ENCODE results near the gene CEP131. TPM values are rescaled to one million over a fixed set of nuclear protein-coding genes. Genes with fewer than 3 reads are reported as not detected.

The CEP131 gene
- total and polyA plus RNA-seq, 2 of the 8 experiments (the other 6 are each of a cell fraction or from before 2014, with no cell fraction given) = 5.9 to 23.2 TPM

DNA sequence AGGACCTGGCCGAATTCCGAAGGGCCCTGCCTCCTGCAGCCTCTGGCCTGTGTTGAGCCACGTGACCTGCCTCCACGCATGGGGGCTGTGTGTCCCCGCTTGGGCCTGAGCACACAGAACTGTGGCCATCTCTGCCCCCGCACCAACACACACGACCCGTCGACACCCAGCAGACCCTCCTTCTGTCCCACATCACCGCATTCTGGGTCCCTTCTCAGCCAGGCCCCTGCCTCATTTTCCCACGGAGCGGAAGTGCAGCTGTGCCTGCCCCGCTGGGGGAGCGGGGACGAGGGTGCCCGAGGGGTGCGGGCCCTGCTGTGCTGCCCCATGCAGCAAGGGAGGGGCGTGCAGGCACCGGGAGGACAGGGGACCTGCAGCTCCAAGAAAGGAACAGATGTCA, 34.8 kb upstream of the CEP131 start:
- no peak overlapping the region for H4K8ac ChIP-seq (ENCODE audit: extremely low read depth, insufficient read depth, low read length)
- no peaks in the 10 kb centered on the region for H3K79me1 ChIP-seq (ENCODE audit: low read depth, low read length)
- H3K56ac ChIP-seq (replicated peaks; ENCODE audit: insufficient read length, low read depth, low read length) = no peak overlapping the region
- no peak overlapping the region for H2AFZ ChIP-seq (ENCODE audit: low read length)
- H3K18ac ChIP-seq (ENCODE audit: extremely low read depth, low read length) = no peak overlapping the region
- no peak overlapping the region for H2BK12ac ChIP-seq (ENCODE audit: low read depth, low read length)
- ChIA-PET CTCF (ENCODE audit: partially characterized antibody) (interaction anchor here (0.8 to 7.0 kb wide), 15 partner anchors 11 to 344 kb away, joined by 3 to 50 read pairs (median 4); no protein-coding TSS in a partner anchor), POLR2A (ENCODE audit: partially characterized antibody) (interaction anchor here (0.8 to 2.6 kb wide), 4 partner anchors 34 to 295 kb away, joined by 3 to 7 read pairs (median 4); partner anchors contain the start of genes FAAP100 and SLC38A10)
- H4K20me1 ChIP-seq (replicated peaks in 1 of 2; ENCODE audit: control insufficient read depth in 1 of 2, insufficient read depth in 2 of 2, low read length in 2 of 2) = peaks cover 0 to 14% of the 10 kb centered on the region in 2 experiments
- H2BK5ac ChIP-seq (ENCODE audit: low read depth, low read length) = no peak overlapping the region
- no peak for DNase-seq (ENCODE audit: low read depth in 1 of 2, low spot score in 2 of 2)
- no peak overlapping the region for H2AK5ac ChIP-seq (ENCODE audit: low read depth, low read length)
- peaks cover 6% of the 10 kb centered on the region; the same call in 1 of the 2 replicates for H3K23me2 ChIP-seq (ENCODE audit: low read depth, low read length)
- H4K91ac ChIP-seq (replicated peaks; ENCODE audit: insufficient read length, low read length) = no peak overlapping the region
- H3K4me2 ChIP-seq (ENCODE audit: insufficient read depth in 1 of 2, low read depth in 2 of 2, low read length in 2 of 2) = no peak overlapping the region
- no peak overlapping the region for H2BK20ac ChIP-seq (ENCODE audit: low read length)
- H3K4ac ChIP-seq (replicated peaks; ENCODE audit: insufficient read length, low read depth, low read length) = no peak overlapping the region
- no peak overlapping the region for H2BK120ac ChIP-seq (replicated peaks; ENCODE audit: low read depth, low read length)
- H3K27ac ChIP-seq (ENCODE audit: low read depth, low read length) = no peak overlapping the region
- H3K27me3 ChIP-seq (replicated peaks in 1 of 4; ENCODE audit: control insufficient read depth in 3 of 4, extremely low read depth in 1 of 4, insufficient read depth in 3 of 4, low read length in 3 of 4) = no peaks in the 10 kb centered on the region
- peaks cover 0 to 3% (median under 1%) of the 10 kb centered on the region in 4 experiments; a peak in 3 of 7 replicates for H3K4me1 ChIP-seq (replicated peaks in 1 of 4; ENCODE audit: control insufficient read depth in 3 of 4, insufficient read depth in 4 of 4, low read length in 3 of 4)
- H3K9ac ChIP-seq (replicated peaks in 1 of 4; ENCODE audit: extremely low read depth in 1 of 4, low read depth in 3 of 4, low read length in 3 of 4) = no peak overlapping the region
- no peak overlapping the region for H2BK15ac ChIP-seq (ENCODE audit: low read length)
- peaks cover 0 to 7% (median 4%) of the 10 kb centered on the region in 4 experiments; a peak in 3 of 8 replicates for H3K36me3 ChIP-seq (ENCODE audit: control insufficient read depth in 2 of 4, insufficient read depth in 4 of 4, low read length in 3 of 4)
- WGBS, 2 experiments (ENCODE audit: extremely low coverage in 1 of 2, insufficient coverage in 1 of 2, insufficient read length in 1 of 2, insufficient replicate concordance in 2 of 2, low coverage in 1 of 2, low lambda C conversion rate in 2 of 2, missing lambda C conversion rate in 1 of 2) = 93% methylated on average over 18 of the region's 19 CpGs; no CpG with 5 or more reads in 1 of the 2 experiments
- H3K9me3 ChIP-seq (ENCODE audit: insufficient read depth in 2 of 2, low read depth in 1 of 2, low read length in 1 of 2) = no peaks in the 10 kb centered on the region
- no peak overlapping the region for H3K23ac ChIP-seq (ENCODE audit: insufficient read length)
- H3K14ac ChIP-seq (ENCODE audit: insufficient read length) = no peak overlapping the region
- no peaks in the 10 kb centered on the region for H3K79me2 ChIP-seq (ENCODE audit: control insufficient read depth in 1 of 2, insufficient read depth in 2 of 2, low read length in 2 of 2)
- no peak overlapping the region for H3K4me3 ChIP-seq (ENCODE audit: extremely low read depth in 1 of 4, insufficient read depth in 2 of 4, low read depth in 3 of 4, low read length in 4 of 4)
- H4K5ac ChIP-seq (ENCODE audit: insufficient read length, low read depth, low read length) = no peak overlapping the region
- no peak for FAIRE-seq
- TF ChIP-seq ZNF274 (IDR thresholded peaks at IDR 0.05; ENCODE audit: borderline replicate concordance, extremely low read depth, low read length) (no peak), KDM1A (IDR thresholded peaks at IDR 0.05; ENCODE audit: borderline replicate concordance, low read length) (no peak), TAF7 (optimal IDR thresholded peaks at IDR 0.05; ENCODE audit: borderline replicate concordance, low read depth, low read length) (no peak), EZH2 (IDR thresholded peaks at IDR 0.05; ENCODE audit: low read depth, low read length, severe bottlenecking) (no peak), RBBP5 (IDR thresholded peaks at IDR 0.05; ENCODE audit: borderline replicate concordance, low read depth, low read length) (no peak), PHF8 (conservative IDR thresholded peaks at IDR 0.05; ENCODE audit: low read depth, low read length) (no peak), CBX8 (IDR thresholded peaks at IDR 0.05; ENCODE audit: borderline replicate concordance, low read depth, low read length) (no peak), TAF1 (IDR thresholded peaks at IDR 0.05; ENCODE audit: low read depth, low read length) (no peak), CBX5 (IDR thresholded peaks at IDR 0.05; ENCODE audit: low read depth, low read length) (no peak), YY1 (IDR thresholded peaks at IDR 0.05; ENCODE audit: low read depth, low read length) (no peak)
- TF ChIP-seq, protein P1, sequence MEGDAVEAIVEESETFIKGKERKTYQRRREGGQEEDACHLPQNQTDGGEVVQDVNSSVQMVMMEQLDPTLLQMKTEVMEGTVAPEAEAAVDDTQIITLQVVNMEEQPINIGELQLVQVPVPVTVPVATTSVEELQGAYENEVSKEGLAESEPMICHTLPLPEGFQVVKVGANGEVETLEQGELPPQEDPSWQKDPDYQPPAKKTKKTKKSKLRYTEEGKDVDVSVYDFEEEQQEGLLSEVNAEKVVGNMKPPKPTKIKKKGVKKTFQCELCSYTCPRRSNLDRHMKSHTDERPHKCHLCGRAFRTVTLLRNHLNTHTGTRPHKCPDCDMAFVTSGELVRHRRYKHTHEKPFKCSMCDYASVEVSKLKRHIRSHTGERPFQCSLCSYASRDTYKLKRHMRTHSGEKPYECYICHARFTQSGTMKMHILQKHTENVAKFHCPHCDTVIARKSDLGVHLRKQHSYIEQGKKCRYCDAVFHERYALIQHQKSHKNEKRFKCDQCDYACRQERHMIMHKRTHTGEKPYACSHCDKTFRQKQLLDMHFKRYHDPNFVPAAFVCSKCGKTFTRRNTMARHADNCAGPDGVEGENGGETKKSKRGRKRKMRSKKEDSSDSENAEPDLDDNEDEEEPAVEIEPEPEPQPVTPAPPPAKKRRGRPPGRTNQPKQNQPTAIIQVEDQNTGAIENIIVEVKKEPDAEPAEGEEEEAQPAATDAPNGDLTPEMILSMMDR (IDR thresholded peaks at IDR 0.05; ENCODE audit: control extremely low read depth in 1 of 3, insufficient read depth in 1 of 3, low read depth in 1 of 3, low read length in 3 of 3) = no peak

Measured in H1 (cell line).